ENCODE results near the gene TMEM140. TPM values are rescaled to one million over a fixed set of nuclear protein-coding genes. Genes with fewer than 3 reads are reported as not detected.
"Not testable (repeated sequence)": the region's sequence is repeated elsewhere in the genome, so short reads cannot be mapped to it uniquely, and the experiment has no call there.

TMEM140 gene
- total RNA-seq, 1 donor from 2014 or later, result 2.9 TPM

DNA sequence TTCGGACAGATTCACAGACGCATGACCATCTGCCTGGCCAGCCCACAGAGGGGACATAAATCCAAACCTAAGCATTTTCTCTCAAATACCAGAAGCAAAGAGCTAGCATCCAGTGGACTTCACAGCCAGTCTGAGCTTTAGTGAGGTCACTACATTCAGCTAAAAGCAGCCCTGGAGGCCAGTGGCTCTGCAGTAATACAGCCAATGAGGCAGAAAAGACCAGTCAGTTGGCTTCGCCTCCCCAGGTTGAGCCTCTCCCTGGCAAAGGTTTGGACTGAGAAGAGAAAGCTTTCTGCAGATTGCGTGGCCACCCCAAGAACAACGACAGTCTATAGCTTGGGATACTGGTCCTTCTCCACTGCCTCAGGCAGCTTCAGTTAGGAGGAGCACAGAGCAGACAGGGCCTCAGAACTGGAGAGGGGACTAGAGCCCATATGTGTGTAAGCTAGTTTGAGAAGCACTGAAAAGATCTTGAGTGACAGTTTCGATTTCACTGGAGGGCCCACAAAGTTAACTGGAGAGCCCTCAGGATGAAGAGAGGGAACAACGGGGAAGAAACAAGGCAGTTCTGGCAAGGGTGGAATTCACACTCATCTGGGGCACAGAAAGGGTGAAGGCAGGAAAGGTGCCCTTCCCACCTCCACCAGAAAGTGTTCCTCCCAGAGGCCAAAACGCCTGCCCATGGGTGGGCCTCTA lies 59.7 kb downstream of the TMEM140 start:
- H3K4me3 Mint-ChIP-seq, result no peak overlapping the region
- no peak overlapping the region for H3K27ac Mint-ChIP-seq
- H3K36me3 Mint-ChIP-seq (ENCODE audit: low read depth), result peaks cover 38% of the 10 kb centered on the region
- H3K27me3 Mint-ChIP-seq (ENCODE audit: insufficient read depth), result no peaks in the 10 kb centered on the region
- intact Hi-C loops (cut with micrococcal nuclease), result no loop called here
- DNase-seq (ENCODE audit: low spot score), result no peak
- peaks cover 66% of the 10 kb centered on the region for H3K4me1 Mint-ChIP-seq (ENCODE audit: low read depth)
- H3K9me3 Mint-ChIP-seq, result no peaks in the 10 kb centered on the region

- H3K36me3 Mint-ChIP-seq (ENCODE audit: low read depth), result peaks cover 35% of the 10 kb centered on the region
- H3K27me3 Mint-ChIP-seq (ENCODE audit: insufficient read depth), result no peaks in the 10 kb centered on the region
- DNase-seq (ENCODE audit: low spot score), result no peak
- no peaks in the 10 kb centered on the region for H3K9me3 Mint-ChIP-seq
- peaks cover 63% of the 10 kb centered on the region for H3K4me1 Mint-ChIP-seq (ENCODE audit: low read depth)
- H3K4me3 Mint-ChIP-seq, result peak overlapping the region; percentile 22
- peak overlapping the region; percentile 42 for H3K27ac Mint-ChIP-seq
- intact Hi-C loops (cut with micrococcal nuclease), result no loop called here
Measured at GRCh38 chr7:135208102-135208793, 60.4 kb downstream of the TMEM140 start.

DNA sequence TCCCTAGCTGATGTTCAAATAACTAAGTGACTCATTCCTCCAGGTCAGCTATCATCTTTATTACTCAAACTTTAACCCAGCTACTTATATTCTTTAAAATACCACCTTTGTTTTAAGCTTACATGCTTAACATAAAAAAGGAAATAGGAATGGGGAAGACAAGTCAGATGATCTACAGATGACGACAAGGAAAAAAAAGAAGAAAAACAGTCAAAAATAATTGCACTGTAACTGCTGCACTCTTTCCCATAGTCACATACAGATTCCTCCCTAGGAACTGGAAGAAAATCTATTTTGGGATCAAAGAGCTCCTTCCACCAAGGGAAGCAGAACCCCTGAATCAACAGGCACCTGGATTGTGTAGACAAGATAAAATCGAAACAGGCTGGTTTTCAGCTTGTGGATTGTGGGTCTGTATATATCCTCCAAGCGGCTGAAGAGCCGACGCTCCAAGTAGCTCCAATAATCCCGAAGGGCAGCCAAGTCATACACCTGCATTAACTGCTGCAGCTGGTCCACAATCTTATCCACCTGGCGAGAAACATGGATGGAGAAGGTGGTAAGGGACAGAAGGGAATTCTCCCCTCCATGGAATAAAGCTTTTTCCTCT lies 61.5 kb downstream of the TMEM140 start:
- no peaks in the 10 kb centered on the region for H3K9me3 Mint-ChIP-seq
- peak overlapping the region; percentile 26 for H3K4me3 Mint-ChIP-seq
- peaks cover 55% of the 10 kb centered on the region for H3K4me1 Mint-ChIP-seq (ENCODE audit: low read depth)
- intact Hi-C loops (cut with micrococcal nuclease), result no loop called here
- no peaks in the 10 kb centered on the region for H3K27me3 Mint-ChIP-seq (ENCODE audit: insufficient read depth)
- H3K36me3 Mint-ChIP-seq (ENCODE audit: low read depth), result peaks cover 25% of the 10 kb centered on the region
- DNase-seq (ENCODE audit: low spot score), result no peak
- H3K27ac Mint-ChIP-seq, result no peak overlapping the region

GRCh38 chr7:135210888-135211178 lies 63.0 kb downstream of the TMEM140 start:
- Mint-ChIP-seq H3K4me1 (ENCODE audit: low read depth) (peaks cover 50% of the 10 kb centered on the region), H3K9me3 (no peaks in the 10 kb centered on the region), H3K27me3 (ENCODE audit: insufficient read depth) (no peaks in the 10 kb centered on the region), H3K4me3 (peak overlapping the region; percentile 96), H3K36me3 (ENCODE audit: low read depth) (peaks cover 18% of the 10 kb centered on the region), H3K27ac (peak overlapping the region; percentile 87)
- no peak for DNase-seq (ENCODE audit: low spot score)
- intact Hi-C loops (cut with micrococcal nuclease), result loop anchor here (1.0 to 10.0 kb wide), 12 partner anchors 12 to 894 kb away; partner anchors contain the start of genes AGBL3, AKR1B1, BPGM and CNOT4

- Mint-ChIP-seq H3K27me3 (ENCODE audit: insufficient read depth) (no peaks in the 10 kb centered on the region), H3K9me3 (no peaks in the 10 kb centered on the region), H3K4me3 (peak within 1 kb of the TSS; percentile 96), H3K36me3 (ENCODE audit: low read depth) (peaks cover 13% of the 10 kb centered on the region), H3K27ac (peak within 1 kb of the TSS; percentile 98), H3K4me1 (ENCODE audit: low read depth) (peaks cover 47% of the 10 kb centered on the region)
- DNase-seq (ENCODE audit: low spot score), result peak; percentile 86
- intact Hi-C loops (cut with micrococcal nuclease), result loop anchor here (1.0 to 10.0 kb wide), 12 partner anchors 12 to 895 kb away; partner anchors contain the start of genes AGBL3, AKR1B1, BPGM and CNOT4
Measured at GRCh38 chr7:135211179-135211945, 63.5 kb downstream of the TMEM140 start, which contains the start of gene WDR91. Gene WDR91 (minus strand): TSS chr7:135211526. CDS start chr7:135211502, 24 bp downstream.

DNA sequence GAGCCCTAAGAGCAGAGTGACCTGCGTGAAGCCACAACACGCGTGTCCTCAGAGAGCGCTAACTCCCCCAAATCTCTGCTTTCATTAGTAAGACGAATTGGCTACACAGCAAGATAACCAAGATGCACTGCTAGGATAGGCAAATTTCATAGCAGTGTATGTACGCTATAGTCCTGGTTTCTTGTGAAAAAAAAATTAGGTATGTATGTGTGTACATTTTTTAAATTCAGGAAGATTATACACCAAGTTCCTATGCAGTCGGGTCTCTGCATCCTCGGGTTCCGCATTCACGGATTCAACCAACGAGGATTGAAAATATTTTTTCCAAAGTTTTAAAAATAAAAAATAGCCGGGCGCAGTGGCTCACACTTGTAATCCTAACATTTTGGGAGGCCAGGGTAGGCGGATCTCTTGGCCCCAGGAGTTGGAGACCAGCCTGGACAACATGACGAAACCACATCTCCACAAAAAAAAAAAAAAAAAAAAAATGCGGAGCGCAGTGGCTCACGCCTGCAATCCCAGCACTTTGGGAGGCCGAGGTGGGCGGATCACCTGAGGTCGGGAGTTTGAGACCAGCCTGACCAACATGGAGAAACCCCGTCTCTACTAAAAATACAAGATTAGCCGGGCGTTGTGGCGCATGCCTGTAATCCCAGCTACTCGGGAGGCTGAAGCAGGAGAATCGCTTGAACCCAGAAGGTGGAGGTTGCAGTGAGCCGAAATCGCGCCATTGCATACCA lies 64.2 kb downstream of the TMEM140 start:
- DNase-seq (ENCODE audit: low spot score); H3K27me3 Mint-ChIP-seq (ENCODE audit: insufficient read depth); H3K9me3 Mint-ChIP-seq: not testable (repeated sequence)
- Mint-ChIP-seq H3K4me3 (peak overlapping the region; percentile 96), H3K27ac (peak overlapping the region; percentile 48), H3K36me3 (ENCODE audit: low read depth) (peaks cover 10% of the 10 kb centered on the region), H3K4me1 (ENCODE audit: low read depth) (peaks cover 43% of the 10 kb centered on the region)
- intact Hi-C loops (cut with micrococcal nuclease), result loop anchor here (1.0 to 10.0 kb wide), 12 partner anchors 13 to 895 kb away; partner anchors contain the start of genes AGBL3, AKR1B1, BPGM and CNOT4

DNA sequence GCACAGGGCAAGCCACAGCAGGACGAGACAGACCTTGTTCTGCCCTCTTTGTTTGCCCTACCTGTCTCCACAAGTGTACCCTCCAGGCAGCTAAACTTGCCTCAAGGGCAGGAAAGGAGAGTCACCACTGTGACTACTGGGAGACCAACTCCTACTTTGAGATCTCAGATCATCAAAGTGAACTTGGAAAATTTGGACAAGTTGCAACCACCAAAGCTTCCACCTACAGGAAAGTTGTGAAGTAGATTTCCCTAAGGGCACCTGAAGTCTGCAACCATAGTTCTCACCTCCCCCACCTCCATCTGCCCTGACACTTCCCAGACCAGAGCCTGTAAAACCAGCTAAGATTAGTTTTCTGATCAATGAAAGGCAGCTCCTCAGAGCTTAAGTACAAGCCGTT lies 66.0 kb downstream of the TMEM140 start:
- H3K27ac Mint-ChIP-seq, result no peak overlapping the region
- H3K27me3 Mint-ChIP-seq (ENCODE audit: insufficient read depth), result peaks cover 3% of the 10 kb centered on the region
- DNase-seq (ENCODE audit: low spot score), result no peak
- intact Hi-C loops (cut with micrococcal nuclease), result loop anchor here (5.0 to 10.0 kb wide), 2 partner anchors 349 to 757 kb away; partner anchors contain the start of gene AKR1B1
- peaks cover under 1% of the 10 kb centered on the region for H3K36me3 Mint-ChIP-seq (ENCODE audit: low read depth)
- no peaks in the 10 kb centered on the region for H3K9me3 Mint-ChIP-seq
- peaks cover 25% of the 10 kb centered on the region for H3K4me1 Mint-ChIP-seq (ENCODE audit: low read depth)
- H3K4me3 Mint-ChIP-seq, result no peak overlapping the region

DNA sequence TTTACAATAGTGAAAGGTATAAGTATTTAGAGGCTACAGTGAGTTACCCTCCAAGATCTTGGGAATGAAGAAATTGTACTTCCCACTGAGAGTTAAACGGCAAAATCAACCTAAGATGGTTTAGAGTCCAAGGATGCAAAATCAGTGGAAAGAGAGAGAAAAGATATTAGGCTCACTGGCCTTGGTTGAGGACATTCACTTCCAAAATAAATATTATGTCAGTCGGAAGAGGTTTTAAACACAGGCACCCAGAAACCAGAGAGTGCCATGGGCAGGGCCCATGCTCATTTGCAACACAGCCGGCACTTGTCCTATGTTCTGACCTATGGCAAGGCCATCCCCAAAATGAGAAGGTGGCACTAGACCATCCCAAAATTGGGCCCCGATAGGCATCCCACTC lies 67.3 kb downstream of the TMEM140 start:
- H3K27me3 Mint-ChIP-seq (ENCODE audit: insufficient read depth), result peaks cover 3% of the 10 kb centered on the region
- H3K27ac Mint-ChIP-seq, result no peak overlapping the region
- intact Hi-C loops (cut with micrococcal nuclease), result loop anchor here (10.0 kb wide), 1 partner anchor 350 kb away; no protein-coding TSS in a partner anchor
- peaks cover 12% of the 10 kb centered on the region for H3K4me1 Mint-ChIP-seq (ENCODE audit: low read depth)
- H3K4me3 Mint-ChIP-seq, result no peak overlapping the region
- no peaks in the 10 kb centered on the region for H3K9me3 Mint-ChIP-seq
- no peaks in the 10 kb centered on the region for H3K36me3 Mint-ChIP-seq (ENCODE audit: low read depth)
- DNase-seq (ENCODE audit: low spot score), result no peak

DNA sequence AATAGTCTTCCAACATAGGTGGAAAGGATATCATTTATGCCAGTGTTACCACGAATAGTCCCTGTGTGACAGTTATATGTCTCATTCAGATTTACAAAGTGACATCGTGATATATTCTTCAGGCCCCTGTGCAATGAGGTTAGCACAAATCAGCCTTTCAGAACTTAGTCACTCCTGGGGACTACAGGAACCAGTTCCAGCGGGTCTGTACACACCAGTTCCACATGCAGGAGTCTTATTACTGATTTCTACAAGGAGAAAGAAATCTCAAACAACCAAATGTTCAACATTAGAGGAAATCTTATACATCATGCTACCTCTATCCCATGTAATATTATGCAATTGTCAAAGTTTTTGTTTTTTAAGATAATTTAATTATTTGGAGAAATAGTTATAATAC lies 67.8 kb downstream of the TMEM140 start:
- no peak for DNase-seq (ENCODE audit: low spot score)
- H3K4me3 Mint-ChIP-seq, result no peak overlapping the region
- intact Hi-C loops (cut with micrococcal nuclease), result loop anchor here (10.0 kb wide), 1 partner anchor 351 kb away; no protein-coding TSS in a partner anchor
- H3K4me1 Mint-ChIP-seq (ENCODE audit: low read depth), result peaks cover 7% of the 10 kb centered on the region
- peaks cover 3% of the 10 kb centered on the region for H3K27me3 Mint-ChIP-seq (ENCODE audit: insufficient read depth)
- H3K27ac Mint-ChIP-seq, result no peak overlapping the region
- no peaks in the 10 kb centered on the region for H3K9me3 Mint-ChIP-seq
- H3K36me3 Mint-ChIP-seq (ENCODE audit: low read depth), result no peaks in the 10 kb centered on the region

Other genes starting within 250 kb of the TMEM140 start
- gene AGBL3, start 161.6 kb upstream of the TMEM140 start, total RNA-seq, result 1.5 and 1.9 TPM in 2 replicates
- gene CYREN, start 22.6 kb downstream of the TMEM140 start, total RNA-seq, result 58.8 and 58.9 TPM in 2 replicates
- 34.6 and 35.4 TPM in 2 replicates for gene WDR91, start 63.5 kb downstream of the TMEM140 start, total RNA-seq
- gene STRA8, start 85.8 kb downstream of the TMEM140 start, total RNA-seq, result not detected in 2 replicates